ENCODE data around the gene CPVL. TPM values are rescaled to one million over a fixed set of nuclear protein-coding genes. Genes with fewer than 3 reads are reported as not detected.

CPVL gene
- total RNA-seq, 1 experiment from 2014 or later: 46.1 TPM

Other genes starting within 250 kb of the CPVL start
- gene TRIL, start 188.2 kb downstream of the CPVL start, total RNA-seq (2014; rRNA removed; shearing (Covaris generic)): 1.5 and 2.2 TPM in 2 replicates
- gene CHN2, start 48.2 kb upstream of the CPVL start, total RNA-seq (2014; rRNA removed; shearing (Covaris generic)): 3.1 and 4.2 TPM in 2 replicates